Measurements from ENCODE around the gene GAK. TPM values are rescaled to one million over a fixed set of nuclear protein-coding genes. Genes with fewer than 3 reads are reported as not detected.
"Not testable (repeated sequence)": the region's sequence is repeated elsewhere in the genome, so short reads cannot be mapped to it uniquely, and the experiment has no call there.

Gene GAK
- total RNA-seq, 1 experiment from 2014 or later = 86.6 TPM

DNA sequence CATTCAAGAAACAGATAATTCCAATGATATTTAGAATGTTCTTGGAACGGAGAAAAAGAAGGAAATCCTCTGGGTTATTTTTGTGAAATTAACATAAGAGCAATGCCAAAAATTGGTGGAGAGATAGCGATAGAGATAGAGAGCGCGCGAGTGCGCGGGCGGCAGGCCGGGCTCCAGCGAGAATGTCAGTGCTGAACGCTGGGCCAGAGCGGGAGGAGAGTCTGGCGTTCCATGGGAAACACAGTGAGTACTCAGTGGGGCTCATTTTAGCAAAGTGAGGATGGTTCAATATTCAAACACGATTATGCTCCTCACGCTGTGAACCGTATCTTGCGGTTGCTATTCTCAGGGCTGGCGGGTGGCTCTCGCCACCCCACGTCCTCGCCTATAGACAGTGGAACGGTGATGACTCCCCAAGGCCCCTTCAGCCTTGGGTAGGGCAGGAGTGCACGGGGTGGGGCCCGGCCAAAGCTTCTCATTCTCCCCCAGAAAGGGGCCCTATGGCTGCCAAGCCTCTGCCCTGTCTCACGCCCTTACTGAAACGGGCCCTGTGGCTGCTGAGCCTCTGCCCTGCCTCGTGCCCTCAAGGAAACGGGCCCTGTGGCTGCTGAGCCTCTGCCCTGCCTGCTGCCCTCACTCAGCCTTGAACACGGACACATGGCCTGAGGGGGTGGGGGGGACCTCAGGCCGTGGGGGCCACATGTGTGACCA lies 123.1 kb downstream of the GAK start:
- ATAC-seq (no peak), DNase-seq (ENCODE audit: low read depth, low spot score) (no peak)
- Histone ChIP-seq H3K27ac (ENCODE audit: low read length) (no peak overlapping the region), H3K36me3 (ENCODE audit: control insufficient read depth, insufficient read depth, low read length) (no peaks in the 10 kb centered on the region), H3K4me1 (ENCODE audit: control insufficient read depth, insufficient read depth, low read length) (no peaks in the 10 kb centered on the region), H3K9me3 (ENCODE audit: control insufficient read depth, insufficient read depth, low read depth, low read length) (no peaks in the 10 kb centered on the region), H3K4me3 (ENCODE audit: low read depth in 2 of 2, low read length in 2 of 2) (no peak overlapping the region), H3K27me3 (ENCODE audit: control insufficient read depth, insufficient read depth, low read length) (no peaks in the 10 kb centered on the region)
- intact Hi-C loops (cut with micrococcal nuclease; ENCODE audit: unreplicated experiment) (no loop called here), in situ Hi-C loops (cut with HindIII; ENCODE audit: low pct_unique_long_range_greater_than_20kb, low sequenced_read_pairs) (no loop called here)
- TF ChIP-seq, protein P1, sequence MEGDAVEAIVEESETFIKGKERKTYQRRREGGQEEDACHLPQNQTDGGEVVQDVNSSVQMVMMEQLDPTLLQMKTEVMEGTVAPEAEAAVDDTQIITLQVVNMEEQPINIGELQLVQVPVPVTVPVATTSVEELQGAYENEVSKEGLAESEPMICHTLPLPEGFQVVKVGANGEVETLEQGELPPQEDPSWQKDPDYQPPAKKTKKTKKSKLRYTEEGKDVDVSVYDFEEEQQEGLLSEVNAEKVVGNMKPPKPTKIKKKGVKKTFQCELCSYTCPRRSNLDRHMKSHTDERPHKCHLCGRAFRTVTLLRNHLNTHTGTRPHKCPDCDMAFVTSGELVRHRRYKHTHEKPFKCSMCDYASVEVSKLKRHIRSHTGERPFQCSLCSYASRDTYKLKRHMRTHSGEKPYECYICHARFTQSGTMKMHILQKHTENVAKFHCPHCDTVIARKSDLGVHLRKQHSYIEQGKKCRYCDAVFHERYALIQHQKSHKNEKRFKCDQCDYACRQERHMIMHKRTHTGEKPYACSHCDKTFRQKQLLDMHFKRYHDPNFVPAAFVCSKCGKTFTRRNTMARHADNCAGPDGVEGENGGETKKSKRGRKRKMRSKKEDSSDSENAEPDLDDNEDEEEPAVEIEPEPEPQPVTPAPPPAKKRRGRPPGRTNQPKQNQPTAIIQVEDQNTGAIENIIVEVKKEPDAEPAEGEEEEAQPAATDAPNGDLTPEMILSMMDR (IDR thresholded peaks at IDR 0.05) = no peak
- TF ChIP-seq POLR2AphosphoS5 (IDR thresholded peaks at IDR 0.05; ENCODE audit: low read depth, low read length) (no peak), SIN3A (IDR thresholded peaks at IDR 0.05; ENCODE audit: borderline replicate concordance, insufficient read depth, low read depth, low read length) (no peak), TCF7L2 (IDR thresholded peaks at IDR 0.05; ENCODE audit: low read depth, low read length) (no peak)
- TF ChIP-seq, protein P2, sequence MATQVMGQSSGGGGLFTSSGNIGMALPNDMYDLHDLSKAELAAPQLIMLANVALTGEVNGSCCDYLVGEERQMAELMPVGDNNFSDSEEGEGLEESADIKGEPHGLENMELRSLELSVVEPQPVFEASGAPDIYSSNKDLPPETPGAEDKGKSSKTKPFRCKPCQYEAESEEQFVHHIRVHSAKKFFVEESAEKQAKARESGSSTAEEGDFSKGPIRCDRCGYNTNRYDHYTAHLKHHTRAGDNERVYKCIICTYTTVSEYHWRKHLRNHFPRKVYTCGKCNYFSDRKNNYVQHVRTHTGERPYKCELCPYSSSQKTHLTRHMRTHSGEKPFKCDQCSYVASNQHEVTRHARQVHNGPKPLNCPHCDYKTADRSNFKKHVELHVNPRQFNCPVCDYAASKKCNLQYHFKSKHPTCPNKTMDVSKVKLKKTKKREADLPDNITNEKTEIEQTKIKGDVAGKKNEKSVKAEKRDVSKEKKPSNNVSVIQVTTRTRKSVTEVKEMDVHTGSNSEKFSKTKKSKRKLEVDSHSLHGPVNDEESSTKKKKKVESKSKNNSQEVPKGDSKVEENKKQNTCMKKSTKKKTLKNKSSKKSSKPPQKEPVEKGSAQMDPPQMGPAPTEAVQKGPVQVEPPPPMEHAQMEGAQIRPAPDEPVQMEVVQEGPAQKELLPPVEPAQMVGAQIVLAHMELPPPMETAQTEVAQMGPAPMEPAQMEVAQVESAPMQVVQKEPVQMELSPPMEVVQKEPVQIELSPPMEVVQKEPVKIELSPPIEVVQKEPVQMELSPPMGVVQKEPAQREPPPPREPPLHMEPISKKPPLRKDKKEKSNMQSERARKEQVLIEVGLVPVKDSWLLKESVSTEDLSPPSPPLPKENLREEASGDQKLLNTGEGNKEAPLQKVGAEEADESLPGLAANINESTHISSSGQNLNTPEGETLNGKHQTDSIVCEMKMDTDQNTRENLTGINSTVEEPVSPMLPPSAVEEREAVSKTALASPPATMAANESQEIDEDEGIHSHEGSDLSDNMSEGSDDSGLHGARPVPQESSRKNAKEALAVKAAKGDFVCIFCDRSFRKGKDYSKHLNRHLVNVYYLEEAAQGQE (IDR thresholded peaks at IDR 0.05; ENCODE audit: insufficient read depth in 1 of 2, low read depth in 2 of 2, low read length in 1 of 2) = no peak
- ChIA-PET POLR2A (no interaction called here), CTCF (no interaction called here)
- BruUV-seq (replicated peaks) = no TSS peak

DNA sequence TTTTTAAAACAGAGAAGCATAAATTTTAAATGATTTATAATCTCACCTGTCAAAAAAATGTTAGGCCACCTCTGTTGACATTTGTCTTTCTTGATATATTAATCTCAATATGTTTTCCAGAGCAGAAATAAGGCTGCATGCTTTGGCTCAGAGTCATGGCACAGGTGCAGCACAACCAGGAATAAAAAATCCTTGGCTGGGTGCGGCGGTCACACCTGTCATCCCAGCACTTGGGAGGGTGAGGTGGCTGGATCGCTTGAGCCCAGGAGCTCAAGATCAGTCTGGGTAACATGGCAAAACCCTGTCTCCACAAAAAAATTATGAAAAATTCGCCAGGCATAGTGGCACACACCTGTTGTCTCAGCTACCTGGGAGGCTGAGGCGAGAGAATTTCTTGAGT lies 124.3 kb downstream of the GAK start:
- Histone ChIP-seq H3K27ac (ENCODE audit: low read length) (no peak overlapping the region), H3K36me3 (ENCODE audit: control insufficient read depth, insufficient read depth, low read length) (no peaks in the 10 kb centered on the region), H3K9me3 (ENCODE audit: control insufficient read depth, insufficient read depth, low read depth, low read length) (no peaks in the 10 kb centered on the region), H3K27me3 (ENCODE audit: control insufficient read depth, insufficient read depth, low read length) (no peaks in the 10 kb centered on the region), H3K4me3 (ENCODE audit: low read depth in 2 of 2, low read length in 2 of 2) (no peak overlapping the region), H3K4me1 (ENCODE audit: control insufficient read depth, insufficient read depth, low read length) (no peaks in the 10 kb centered on the region)
- POLR2A ChIA-PET = no interaction called here
- CTCF ChIA-PET = no interaction called here
- ATAC-seq (no peak), DNase-seq (ENCODE audit: low read depth, low spot score) (no peak)
- TF ChIP-seq TCF7L2 (IDR thresholded peaks at IDR 0.05; ENCODE audit: low read depth, low read length) (no peak), POLR2AphosphoS5 (IDR thresholded peaks at IDR 0.05; ENCODE audit: low read depth, low read length) (no peak)
- TF ChIP-seq, protein P1 (IDR thresholded peaks at IDR 0.05) = no peak
- BruUV-seq (replicated peaks) = no TSS peak
- intact Hi-C loops (cut with micrococcal nuclease; ENCODE audit: unreplicated experiment) (no loop called here), in situ Hi-C loops (cut with HindIII; ENCODE audit: low pct_unique_long_range_greater_than_20kb, low sequenced_read_pairs) (no loop called here)

DNA sequence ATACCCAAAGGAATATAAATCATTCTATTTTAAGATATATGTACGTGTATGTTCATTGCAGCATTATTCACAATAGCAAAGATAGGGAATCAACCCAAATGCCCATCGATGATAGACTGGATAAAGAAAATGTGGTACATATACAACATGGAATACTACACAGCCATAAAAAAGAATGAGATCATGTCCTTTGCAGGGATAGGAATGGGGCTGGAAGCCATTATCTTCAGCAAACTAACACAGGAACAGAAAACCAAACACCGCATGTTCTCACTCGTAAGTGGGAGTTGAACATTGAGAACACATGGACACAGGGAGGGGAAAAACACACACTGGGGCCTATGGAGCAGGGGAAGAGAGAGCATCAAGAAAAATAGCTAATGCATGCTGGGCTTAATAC lies 125.1 kb downstream of the GAK start:
- H3K4me1 ChIP-seq (ENCODE audit: control insufficient read depth, insufficient read depth, low read length); intact Hi-C loops (cut with micrococcal nuclease; ENCODE audit: unreplicated experiment); H3K36me3 ChIP-seq (ENCODE audit: control insufficient read depth, insufficient read depth, low read length); H3K27ac ChIP-seq (ENCODE audit: low read length); H3K4me3 ChIP-seq (ENCODE audit: low read depth in 2 of 2, low read length in 2 of 2); H3K27me3 ChIP-seq (ENCODE audit: control insufficient read depth, insufficient read depth, low read length); POLR2A ChIA-PET; ATAC-seq; H3K9me3 ChIP-seq (ENCODE audit: control insufficient read depth, insufficient read depth, low read depth, low read length); BruUV-seq (replicated peaks); CTCF ChIA-PET; DNase-seq (ENCODE audit: low read depth, low spot score); in situ Hi-C loops (cut with HindIII; ENCODE audit: low pct_unique_long_range_greater_than_20kb, low sequenced_read_pairs): not testable (repeated sequence)

Measured in Panc1 (cell line).